Mesenchymal stem cell (in vitro differentiated cells and primary cell): ENCODE measurements around the gene LYPD4.
A peak's percentile ranks its signal among the peaks of the same experiment; 100 is the strongest.

Experiments used
- DNase-seq: peaks from one replicate; pipeline ENCODE4 v3.0.0-alpha.2; 2013
- H2AFZ ChIP-seq: one replicate; pipeline ENCODE4 v1.6.1; 2013; ENCODE audit warnings: low read depth, mild to moderate bottlenecking, control low read depth, inconsistent platforms, low read length, moderate library complexity
- H2AK5ac ChIP-seq: 2 replicates; pipeline ENCODE4 v1.6.1; 2013; ENCODE audit warnings: low read length, moderate library complexity, mild to moderate bottlenecking, inconsistent platforms; ENCODE audit not compliant: severe bottlenecking
- H2BK120ac ChIP-seq: one replicate; pipeline ENCODE4 v1.6.1; 2013; ENCODE audit warnings: low read depth, mild to moderate bottlenecking, inconsistent platforms, low read length, moderate library complexity
- H2BK12ac ChIP-seq, 2 experiments: one replicate each; pipeline ENCODE4 v1.6.1; 2013; ENCODE audit warnings: inconsistent platforms in 2 of 2, low read length in 2 of 2, mild to moderate bottlenecking in 2 of 2, moderate library complexity in 2 of 2, control low read depth in 1 of 2
- H2BK15ac ChIP-seq: one replicate; pipeline ENCODE4 v1.6.1; 2013; ENCODE audit warnings: mild to moderate bottlenecking, low read depth, inconsistent platforms; ENCODE audit not compliant: poor library complexity, severe bottlenecking
- H2BK5ac ChIP-seq: 2 replicates; pipeline ENCODE4 v1.6.1; 2013; ENCODE audit warnings: low read depth, mild to moderate bottlenecking, low read length, control low read depth, inconsistent platforms; ENCODE audit not compliant: poor library complexity, severe bottlenecking
- H3K14ac ChIP-seq, 2 experiments: one replicate each; pipeline ENCODE4 v1.6.1; 2013; ENCODE audit warnings: inconsistent platforms in 2 of 2, low read length in 2 of 2, control low read depth in 1 of 2, mild to moderate bottlenecking in 1 of 2, moderate library complexity in 1 of 2
- H3K18ac ChIP-seq, 2 experiments: one replicate each; pipeline ENCODE4 v1.6.1; 2013; ENCODE audit warnings: inconsistent platforms in 2 of 2, low read length in 2 of 2, control low read depth in 1 of 2, low read depth in 1 of 2, mild to moderate bottlenecking in 1 of 2
- H3K23ac ChIP-seq, 2 experiments: one replicate each; pipeline ENCODE4 v1.6.1; 2013; ENCODE audit warnings: inconsistent platforms in 2 of 2, low read length in 2 of 2, mild to moderate bottlenecking in 2 of 2, moderate library complexity in 2 of 2, control low read depth in 1 of 2
- H3K27ac ChIP-seq: 2 replicates; pipeline ENCODE4 v1.5.1; 2013; ENCODE audit warnings: mild to moderate bottlenecking, moderate library complexity, low read length, control low read depth, inconsistent platforms; ENCODE audit not compliant: poor library complexity, severe bottlenecking
- H3K27me3 ChIP-seq, 2 experiments: 2 replicates each; pipeline versions ENCODE4 v1.6.1 to v1.7.0; 2013; ENCODE audit warnings: low read length in 2 of 2, mild to moderate bottlenecking in 2 of 2, moderate library complexity in 2 of 2, control low read depth in 1 of 2, inconsistent platforms in 1 of 2; ENCODE audit not compliant: control insufficient read depth in 1 of 2, insufficient read depth in 1 of 2
- H3K36me3 ChIP-seq, 2 experiments: 2 replicates each; pipeline versions ENCODE4 v1.6.1 to v1.7.0; 2013; ENCODE audit warnings: low read length in 2 of 2, control low read depth in 1 of 2, inconsistent platforms in 1 of 2, low read depth in 1 of 2, mild to moderate bottlenecking in 1 of 2; ENCODE audit not compliant: insufficient read depth in 2 of 2, control insufficient read depth in 1 of 2
- H3K4ac ChIP-seq, 2 experiments: one replicate each; pipeline ENCODE4 v1.6.1; 2013; ENCODE audit warnings: inconsistent platforms in 2 of 2, low read length in 2 of 2, mild to moderate bottlenecking in 2 of 2, moderate library complexity in 2 of 2, control low read depth in 1 of 2, low read depth in 1 of 2
- H3K4me1 ChIP-seq: 2 replicates; pipeline ENCODE4 v1.6.1; 2013; ENCODE audit warnings: low read depth, low read length, control low read depth; ENCODE audit not compliant: control insufficient read depth, insufficient read depth
- H3K4me2 ChIP-seq: 2 replicates; pipeline ENCODE4 v1.6.1; 2013; ENCODE audit warnings: low read length, mild to moderate bottlenecking, inconsistent platforms; ENCODE audit not compliant: poor library complexity, severe bottlenecking
- H3K4me3 ChIP-seq, 2 experiments: 2 replicates each; pipeline versions ENCODE4 v1.5.1 to v1.7.0; 2013; ENCODE audit warnings: low read length in 2 of 2, mild to moderate bottlenecking in 2 of 2, control low read depth in 1 of 2, low read depth in 1 of 2; ENCODE audit not compliant: insufficient read depth in 1 of 2
- H3K79me1 ChIP-seq: replicated peaks from 2 replicates; pipeline ENCODE4 v1.6.1; 2013; ENCODE audit warnings: mild to moderate bottlenecking, control low read depth, low read length, inconsistent platforms; ENCODE audit not compliant: poor library complexity, severe bottlenecking
- H3K9ac ChIP-seq: 2 replicates; pipeline ENCODE4 v1.7.0; 2013; ENCODE audit warnings: mild to moderate bottlenecking, low read length, moderate library complexity
- H3K9me3 ChIP-seq: 2 replicates; pipeline ENCODE4 v1.7.0; 2013; ENCODE audit warnings: mild to moderate bottlenecking, low read length; ENCODE audit not compliant: control insufficient read depth
- H4K8ac ChIP-seq: one replicate; pipeline ENCODE4 v1.6.1; 2013; ENCODE audit warnings: inconsistent platforms, mild to moderate bottlenecking, low read length, moderate library complexity
- H4K91ac ChIP-seq: one replicate; pipeline ENCODE4 v1.6.1; 2013; ENCODE audit warnings: mild to moderate bottlenecking, low read length, inconsistent platforms
- WGBS: methylation state at CpG from one replicate; pipeline ENCODE4 v1.1.7; 2013; ENCODE audit warnings: mixed read lengths; 5-methylcytosine and 5-hydroxymethylcytosine counted together

The LYPD4 gene

DNA sequence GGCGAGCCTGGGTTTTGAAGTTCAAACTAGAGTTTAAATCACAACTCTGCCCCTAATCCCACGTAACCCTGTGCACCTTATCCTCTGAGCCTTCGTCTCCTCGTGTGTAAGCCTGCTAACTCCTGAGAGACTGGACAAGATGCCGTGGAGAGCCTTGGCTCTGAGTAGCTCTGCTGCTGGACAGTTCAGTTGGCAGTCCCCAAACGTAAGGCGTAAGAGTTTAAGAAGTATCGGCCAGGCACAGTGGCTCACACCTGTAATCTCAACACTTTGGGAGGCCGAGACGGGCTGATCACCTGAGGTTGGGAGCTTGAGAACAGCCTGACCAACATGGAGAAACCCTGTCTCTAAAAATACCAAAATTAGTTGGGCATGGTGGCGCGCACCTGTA lies 27.9 kb upstream of the LYPD4 start:
- peaks cover 15% of the 10 kb centered on the region for H3K4me1 ChIP-seq
- H3K18ac ChIP-seq, result no peak overlapping the region
- no peaks in the 10 kb centered on the region for H3K9me3 ChIP-seq
- no peak overlapping the region for H3K23ac ChIP-seq
- H2BK12ac ChIP-seq, result no peak overlapping the region
- no peak for DNase-seq
- no peak overlapping the region for H3K27ac ChIP-seq
- no peak overlapping the region for H3K4me3 ChIP-seq
- no peak overlapping the region for H2BK5ac ChIP-seq
- H2AFZ ChIP-seq, result no peak overlapping the region
- H4K8ac ChIP-seq, result no peak overlapping the region
- no peak overlapping the region for H3K14ac ChIP-seq
- no peak overlapping the region for H2AK5ac ChIP-seq
- H3K36me3 ChIP-seq, result peaks cover 56 to 59% of the 10 kb centered on the region in 2 experiments
- H3K4ac ChIP-seq, result no peak overlapping the region
- 92% methylated on average over 12 of the region's 12 CpGs for WGBS
- peaks cover 6% of the 10 kb centered on the region for H3K79me1 ChIP-seq
- H3K4me2 ChIP-seq, result no peak overlapping the region
- no peak overlapping the region for H4K91ac ChIP-seq
- no peak overlapping the region for H2BK120ac ChIP-seq
- peak overlapping the region; percentile 29 for H3K9ac ChIP-seq
- H2BK15ac ChIP-seq, result no peak overlapping the region
- peaks cover 2% of the 10 kb centered on the region in 2 experiments for H3K27me3 ChIP-seq

DNA sequence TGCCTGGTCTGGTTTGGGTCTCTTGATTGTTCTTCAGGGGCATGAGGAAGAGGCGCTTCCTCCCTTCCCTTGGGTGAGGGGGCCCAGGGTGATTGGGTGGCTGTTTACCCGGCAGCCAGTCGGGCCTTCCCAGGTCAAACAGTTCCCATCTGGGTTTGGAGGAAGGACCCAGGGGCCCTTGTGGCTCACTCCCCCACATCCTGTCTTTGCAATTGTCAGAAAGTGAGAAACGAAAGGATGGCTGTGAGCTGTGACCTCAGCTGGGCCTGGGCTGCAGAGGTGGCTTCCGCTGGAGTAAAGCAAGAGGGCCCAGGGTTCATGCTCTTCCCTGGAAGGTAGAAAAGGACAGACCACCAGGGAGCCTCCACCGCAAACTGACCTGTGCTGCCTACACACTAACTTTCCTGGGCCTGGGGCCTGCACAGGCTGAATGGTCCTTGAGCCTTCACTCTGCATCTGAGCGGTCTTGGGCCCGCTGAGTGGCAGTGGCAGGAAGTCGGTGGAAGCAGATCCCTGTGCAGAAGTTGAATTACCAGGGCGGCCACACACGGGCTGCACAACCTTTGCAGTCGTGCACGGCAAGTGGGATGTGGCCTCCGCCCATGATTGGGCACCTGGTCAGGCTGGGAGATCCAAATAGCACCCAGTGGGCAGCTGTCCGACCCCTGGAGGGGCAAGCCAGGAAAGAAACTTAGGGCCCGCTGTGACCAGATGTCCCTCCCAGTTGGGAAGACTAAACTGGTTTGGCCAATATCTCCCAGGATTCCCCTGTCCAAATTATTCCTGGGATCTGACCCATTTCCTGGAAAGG lies 27.3 kb upstream of the LYPD4 start:
- peak; percentile 7 for DNase-seq
- H3K27me3 ChIP-seq, result no peaks in the 10 kb centered on the region
- H3K14ac ChIP-seq, result no peak overlapping the region

DNA sequence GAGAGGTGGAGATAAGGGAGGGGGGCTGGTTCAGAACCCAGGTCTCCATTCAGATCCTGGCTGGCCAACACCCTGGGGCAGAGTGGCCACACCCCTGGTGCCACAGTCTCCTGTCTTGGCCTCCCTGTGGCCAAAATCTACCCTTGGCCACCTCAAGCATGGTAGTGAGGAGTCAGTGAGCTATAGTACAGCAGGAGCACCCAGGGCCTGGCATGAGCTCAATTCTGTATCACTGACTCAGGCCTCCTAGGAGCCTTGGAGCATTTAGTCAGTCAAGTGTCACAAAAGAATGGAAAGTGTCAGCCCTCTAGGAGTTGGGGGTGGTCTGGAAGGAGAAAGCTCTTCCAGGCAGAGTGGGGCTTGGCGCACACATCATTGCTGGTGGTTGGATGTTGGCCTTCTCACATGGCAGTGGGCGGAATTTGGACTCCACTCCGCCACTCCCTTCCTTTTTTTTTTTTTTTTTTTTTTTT lies 26.0 kb upstream of the LYPD4 start:
- peaks cover 69 to 75% of the 10 kb centered on the region in 2 experiments for H3K36me3 ChIP-seq
- no peak overlapping the region for H4K8ac ChIP-seq
- no peak overlapping the region for H3K4me2 ChIP-seq
- no peak overlapping the region for H3K14ac ChIP-seq
- no peak overlapping the region for H2AK5ac ChIP-seq
- H2AFZ ChIP-seq, result no peak overlapping the region
- no peak overlapping the region for H4K91ac ChIP-seq
- no peak overlapping the region for H2BK120ac ChIP-seq
- no peak overlapping the region for H2BK15ac ChIP-seq
- H3K27me3 ChIP-seq, result no peaks in the 10 kb centered on the region
- 88% methylated on average over 2 of the region's 3 CpGs for WGBS
- DNase-seq, result peak; percentile 22
- H2BK5ac ChIP-seq, result no peak overlapping the region
- no peak overlapping the region for H3K23ac ChIP-seq
- H2BK12ac ChIP-seq, result no peak overlapping the region
- H3K9ac ChIP-seq, result peak overlapping the region; percentile 14
- no peak overlapping the region for H3K18ac ChIP-seq
- peak overlapping the region; percentile 49 for H3K27ac ChIP-seq
- no peaks in the 10 kb centered on the region for H3K9me3 ChIP-seq
- H3K4me1 ChIP-seq, result peaks cover 24% of the 10 kb centered on the region
- no peak overlapping the region for H3K4ac ChIP-seq
- H3K79me1 ChIP-seq, result peaks cover 6% of the 10 kb centered on the region
- H3K4me3 ChIP-seq, result no peak overlapping the region

More for the DNA sequence above, 27.3 kb upstream of the LYPD4 start:
- peak overlapping the region; percentile 2 for H3K27ac ChIP-seq
- peak overlapping the region; percentile 47 for H4K8ac ChIP-seq
- H3K36me3 ChIP-seq, result peaks cover 62 to 65% of the 10 kb centered on the region in 2 experiments
- no peak overlapping the region for H3K18ac ChIP-seq
- H3K23ac ChIP-seq, result no peak overlapping the region
- no peak overlapping the region for H2AFZ ChIP-seq
- no peak overlapping the region for H3K4me2 ChIP-seq
- 86% methylated on average over 15 of the region's 16 CpGs for WGBS
- H3K79me1 ChIP-seq, result peaks cover 6% of the 10 kb centered on the region
- H2BK120ac ChIP-seq, result no peak overlapping the region
- peaks cover 18% of the 10 kb centered on the region for H3K4me1 ChIP-seq
- peak overlapping the region; percentile 29 for H3K9ac ChIP-seq
- no peak overlapping the region for H4K91ac ChIP-seq
- H2AK5ac ChIP-seq, result no peak overlapping the region
- no peak overlapping the region for H3K4me3 ChIP-seq
- H2BK12ac ChIP-seq, result peak overlapping the region in 1 of 2 experiments; percentile 7
- no peak overlapping the region for H2BK5ac ChIP-seq
- H3K9me3 ChIP-seq, result no peaks in the 10 kb centered on the region
- H3K4ac ChIP-seq, result peak overlapping the region in 1 of 2 experiments; percentile 46
- H2BK15ac ChIP-seq, result no peak overlapping the region

DNA sequence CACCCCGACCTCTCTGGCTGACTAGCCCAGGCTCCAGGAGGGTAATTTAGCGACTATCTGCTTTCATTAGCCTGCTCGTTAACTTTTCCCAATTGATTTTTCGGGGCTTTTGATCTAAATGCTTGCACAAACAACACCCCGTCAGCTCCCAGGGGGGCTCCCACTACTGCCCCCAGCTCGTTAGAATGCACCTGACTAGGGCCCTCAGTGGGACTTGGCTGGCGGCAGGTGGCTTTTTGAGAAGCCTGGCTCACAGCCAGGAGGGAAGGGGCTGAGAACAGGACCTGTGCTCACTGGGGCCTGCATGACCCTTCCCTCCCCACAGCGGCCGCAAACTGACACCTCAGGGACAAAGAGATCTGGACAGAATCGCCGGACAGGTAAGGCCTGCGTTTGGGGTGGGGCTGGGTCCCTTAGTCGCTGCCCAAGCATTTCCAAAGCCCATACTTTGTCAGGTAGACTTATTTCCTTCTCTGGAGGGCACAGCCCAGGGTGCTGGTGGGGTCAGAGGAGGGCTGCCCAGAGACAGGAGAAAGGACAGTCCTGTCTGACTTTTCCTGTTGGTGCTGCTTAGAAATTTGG lies 25.0 kb upstream of the LYPD4 start:
- no peaks in the 10 kb centered on the region for H3K27me3 ChIP-seq
- H2BK15ac ChIP-seq, result no peak overlapping the region
- H4K8ac ChIP-seq, result no peak overlapping the region
- H3K4me3 ChIP-seq, result no peak overlapping the region
- H3K27ac ChIP-seq, result no peak overlapping the region
- no peak overlapping the region for H2BK12ac ChIP-seq
- H3K18ac ChIP-seq, result no peak overlapping the region
- no peaks in the 10 kb centered on the region for H3K9me3 ChIP-seq
- peak overlapping the region; percentile 5 for H2BK5ac ChIP-seq
- no peak for DNase-seq
- H3K36me3 ChIP-seq, result peaks cover 79 to 83% of the 10 kb centered on the region in 2 experiments
- 96% methylated on average over 13 of the region's 13 CpGs for WGBS
- peaks cover 27% of the 10 kb centered on the region for H3K4me1 ChIP-seq
- H3K23ac ChIP-seq, result no peak overlapping the region
- peak overlapping the region; percentile 26 for H3K9ac ChIP-seq
- H2BK120ac ChIP-seq, result no peak overlapping the region
- H4K91ac ChIP-seq, result no peak overlapping the region
- H2AK5ac ChIP-seq, result no peak overlapping the region
- no peak overlapping the region for H3K4me2 ChIP-seq
- no peak overlapping the region for H3K4ac ChIP-seq
- no peak overlapping the region for H3K14ac ChIP-seq
- H2AFZ ChIP-seq, result no peak overlapping the region
- H3K79me1 ChIP-seq, result peaks cover 6% of the 10 kb centered on the region
